Measurements from ENCODE around the gene HS3ST6. TPM values are rescaled to one million over a fixed set of nuclear protein-coding genes. Genes with fewer than 3 reads are reported as not detected.

Gene HS3ST6
- total and polyA plus RNA-seq, 9 of the 15 experiments (the other 6 are each of a cell fraction or from before 2014, with no cell fraction given): not detected

DNA sequence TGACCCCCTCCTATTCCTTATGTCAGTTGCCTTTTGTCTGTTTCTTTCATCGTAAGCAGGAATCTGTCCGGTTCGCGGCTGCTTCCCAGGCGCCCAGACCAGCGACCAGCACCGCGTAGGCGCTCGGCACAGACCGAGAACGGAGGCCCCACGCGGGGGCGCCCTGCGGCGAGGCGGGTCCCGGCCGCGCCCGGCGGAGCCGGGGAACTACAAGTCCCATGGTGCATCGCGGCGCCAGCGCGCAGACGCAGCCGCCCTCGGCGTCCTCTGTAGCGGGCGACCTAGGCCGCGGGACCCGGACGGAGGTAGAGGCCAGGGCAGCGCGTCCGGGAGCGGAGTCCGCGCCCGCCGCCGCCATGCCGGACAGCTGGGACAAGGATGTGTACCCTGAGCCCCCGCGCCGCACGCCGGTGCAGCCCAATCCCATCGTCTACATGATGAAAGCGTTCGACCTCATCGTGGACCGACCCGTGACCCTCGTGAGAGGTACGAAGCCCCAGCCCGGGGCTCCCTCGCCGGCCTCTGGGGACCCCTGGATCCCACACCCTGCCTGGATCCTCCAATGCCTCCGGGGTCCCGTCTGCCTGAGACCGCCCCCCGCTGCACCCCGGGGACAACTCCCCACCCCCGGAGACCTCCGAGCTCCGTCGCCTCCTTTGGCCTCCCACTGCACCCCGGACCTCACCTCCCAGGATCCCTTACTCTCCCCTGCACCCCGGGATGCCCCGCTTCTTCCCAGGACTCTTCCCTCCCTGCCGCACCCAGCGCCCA lies 41.2 kb upstream of the HS3ST6 start, which contains the start of gene NDUFB10:
Gene NDUFB10, plus strand, starts transcription at position 270 of the 771 bp plus-strand sequence. Its CDS starts 87 bp downstream, at position 357.
- Histone ChIP-seq H2AFZ (ENCODE audit: low read depth, low read length) (peak within 1 kb of the TSS; percentile 96), H3K79me2 (ENCODE audit: control insufficient read depth, insufficient read depth, low read length) (peaks cover 52% of the 10 kb centered on the region), H3K27me3 (ENCODE audit: control insufficient read depth in 2 of 2, insufficient read depth in 2 of 2, low read length in 2 of 2) (no peaks in the 10 kb centered on the region), H4K20me1 (replicated peaks; ENCODE audit: control insufficient read depth, insufficient read depth, low read length) (peaks cover 35% of the 10 kb centered on the region), H3K4me3 (peak within 1 kb of the TSS; percentile 65), H3K9me1 (ENCODE audit: control insufficient read depth, insufficient read depth, low read length) (no peaks in the 10 kb centered on the region), H3K9me3 (replicated peaks; ENCODE audit: control insufficient read depth, insufficient read depth, low read depth, low read length) (no peaks in the 10 kb centered on the region), H3K27ac (ENCODE audit: extremely low read depth, low read depth, low read length) (peak within 1 kb of the TSS; percentile 83), H3K36me3 (ENCODE audit: control insufficient read depth, insufficient read depth, low read length) (peaks cover 38% of the 10 kb centered on the region), H3K4me2 (ENCODE audit: insufficient read depth, low read length) (peak within 1 kb of the TSS; percentile 100), H3K4me1 (replicated peaks in 1 of 2; ENCODE audit: control insufficient read depth in 2 of 2, insufficient read depth in 2 of 2, low read length in 2 of 2) (peaks cover 8 to 46% of the 10 kb centered on the region in 2 experiments; a peak in 4 of 5 replicates), H3K9ac (ENCODE audit: insufficient read depth in 1 of 2, low read depth in 2 of 2, low read length in 2 of 2) (peak within 1 kb of the TSS; percentile 75 to 94)
- FAIRE-seq (peak; percentile 81), ATAC-seq (peak; percentile 78), DNase-seq (ENCODE audit: extremely low read depth in 1 of 4, low spot score in 3 of 4) (peak; percentile 87 to 97 (median 90))
- intact Hi-C loops (cut with micrococcal nuclease): no loop called here
- in situ Hi-C loops (cut with MboI): no loop called here
- BruUV-seq (replicated peaks): no TSS peak
- under 1% methylated on average over 62 of the region's 79 CpGs for WGBS (ENCODE audit: insufficient coverage, low coverage, missing lambda C conversion rate)
- ChIA-PET POLR2A (interaction anchor here (1.2 to 3.0 kb wide), 2 partner anchors 9 to 12 kb away, joined by 5 to 13 read pairs; partner anchors contain the start of gene TBL3), CTCF (ENCODE audit: low intra/inter-chr PET ratio) (interaction anchor here (0.6 kb wide), 1 partner anchor 98 kb away, joined by 3 read pairs; no protein-coding TSS in a partner anchor)
- TF ChIP-seq MBD2 (IDR thresholded peaks at IDR 0.05; ENCODE audit: borderline replicate concordance, low read depth): peak; percentile 46; the same call in 1 of the 2 replicates
- TF ChIP-seq MAFF (IDR thresholded peaks at IDR 0.05; ENCODE audit: low read length): no peak
- TF ChIP-seq CREM (IDR thresholded peaks at IDR 0.05; ENCODE audit: low read depth): peak; percentile 73
- peak; percentile 70; the same call in 1 of the 2 replicates for TF ChIP-seq ZBTB17 (CRISPR knock-in tag; IDR thresholded peaks at IDR 0.05)
- peak; percentile 22; the same call in 1 of the 2 replicates for TF ChIP-seq STAG1 (CRISPR knock-in tag; IDR thresholded peaks at IDR 0.05; ENCODE audit: borderline replicate concordance)
- TF ChIP-seq NFYB (IDR thresholded peaks at IDR 0.05; ENCODE audit: extremely low read depth, insufficient read length): no peak
- TF ChIP-seq IFI16 (CRISPR knock-in tag; IDR thresholded peaks at IDR 0.05): no peak
- 0 out of 2 replicates have a peak, but pooled peaks have one; percentile 35 for TF ChIP-seq SMARCE1 (IDR thresholded peaks at IDR 0.05)
- TF ChIP-seq, protein P1, sequence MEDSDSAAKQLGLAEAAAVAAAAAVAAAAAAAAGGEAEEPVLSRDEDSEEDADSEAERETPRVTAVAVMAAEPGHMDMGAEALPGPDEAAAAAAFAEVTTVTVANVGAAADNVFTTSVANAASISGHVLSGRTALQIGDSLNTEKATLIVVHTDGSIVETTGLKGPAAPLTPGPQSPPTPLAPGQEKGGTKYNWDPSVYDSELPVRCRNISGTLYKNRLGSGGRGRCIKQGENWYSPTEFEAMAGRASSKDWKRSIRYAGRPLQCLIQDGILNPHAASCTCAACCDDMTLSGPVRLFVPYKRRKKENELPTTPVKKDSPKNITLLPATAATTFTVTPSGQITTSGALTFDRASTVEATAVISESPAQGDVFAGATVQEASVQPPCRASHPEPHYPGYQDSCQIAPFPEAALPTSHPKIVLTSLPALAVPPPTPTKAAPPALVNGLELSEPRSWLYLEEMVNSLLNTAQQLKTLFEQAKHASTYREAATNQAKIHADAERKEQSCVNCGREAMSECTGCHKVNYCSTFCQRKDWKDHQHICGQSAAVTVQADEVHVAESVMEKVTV (CRISPR knock-in tag; IDR thresholded peaks at IDR 0.05): no peak
- TF ChIP-seq NCOA4 (IDR thresholded peaks at IDR 0.05; ENCODE audit: partially characterized antibody): no peak
- TF ChIP-seq ZNF583 (CRISPR knock-in tag; IDR thresholded peaks at IDR 0.05): 0 out of 2 replicates have a peak, but pooled peaks have one; percentile 54
- TF ChIP-seq, protein P2, sequence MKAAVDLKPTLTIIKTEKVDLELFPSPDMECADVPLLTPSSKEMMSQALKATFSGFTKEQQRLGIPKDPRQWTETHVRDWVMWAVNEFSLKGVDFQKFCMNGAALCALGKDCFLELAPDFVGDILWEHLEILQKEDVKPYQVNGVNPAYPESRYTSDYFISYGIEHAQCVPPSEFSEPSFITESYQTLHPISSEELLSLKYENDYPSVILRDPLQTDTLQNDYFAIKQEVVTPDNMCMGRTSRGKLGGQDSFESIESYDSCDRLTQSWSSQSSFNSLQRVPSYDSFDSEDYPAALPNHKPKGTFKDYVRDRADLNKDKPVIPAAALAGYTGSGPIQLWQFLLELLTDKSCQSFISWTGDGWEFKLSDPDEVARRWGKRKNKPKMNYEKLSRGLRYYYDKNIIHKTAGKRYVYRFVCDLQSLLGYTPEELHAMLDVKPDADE (conservative IDR thresholded peaks at IDR 0.05; ENCODE audit: control insufficient read depth, low read depth, low read length): peak; percentile 95
- TF ChIP-seq HDAC8 (tag; IDR thresholded peaks at IDR 0.05): peak; percentile 61; the same call in 1 of the 2 replicates
- no peak for TF ChIP-seq ETV1 (tag; conservative IDR thresholded peaks at IDR 0.05; ENCODE audit: low read depth)
- TF ChIP-seq ZNF121 (CRISPR knock-in tag; conservative IDR thresholded peaks at IDR 0.05): no peak
- TF ChIP-seq PRPF4 (IDR thresholded peaks at IDR 0.05; ENCODE audit: insufficient read depth, low read depth, low read length, poor library complexity, severe bottlenecking): no peak
